Activated CD8-positive, alpha-beta memory T cell treated with anti-CD3 and anti-CD28 coated beads, Interleukin-2, amount 50 U/mL, for 24 hours (primary cell): ENCODE results near the gene RAB2B.
A peak's percentile ranks its signal among the peaks of the same experiment; 100 is the strongest.
"Not testable (repeated sequence)": the region's sequence is repeated elsewhere in the genome, so short reads cannot be mapped to it uniquely, and the experiment has no call there.

Experiments
- DNase-seq: peaks from one replicate; pipeline ENCODE4 v3.0.0-alpha.2; 2020; ENCODE audit errors: extremely low read depth

Gene RAB2B

DNA sequence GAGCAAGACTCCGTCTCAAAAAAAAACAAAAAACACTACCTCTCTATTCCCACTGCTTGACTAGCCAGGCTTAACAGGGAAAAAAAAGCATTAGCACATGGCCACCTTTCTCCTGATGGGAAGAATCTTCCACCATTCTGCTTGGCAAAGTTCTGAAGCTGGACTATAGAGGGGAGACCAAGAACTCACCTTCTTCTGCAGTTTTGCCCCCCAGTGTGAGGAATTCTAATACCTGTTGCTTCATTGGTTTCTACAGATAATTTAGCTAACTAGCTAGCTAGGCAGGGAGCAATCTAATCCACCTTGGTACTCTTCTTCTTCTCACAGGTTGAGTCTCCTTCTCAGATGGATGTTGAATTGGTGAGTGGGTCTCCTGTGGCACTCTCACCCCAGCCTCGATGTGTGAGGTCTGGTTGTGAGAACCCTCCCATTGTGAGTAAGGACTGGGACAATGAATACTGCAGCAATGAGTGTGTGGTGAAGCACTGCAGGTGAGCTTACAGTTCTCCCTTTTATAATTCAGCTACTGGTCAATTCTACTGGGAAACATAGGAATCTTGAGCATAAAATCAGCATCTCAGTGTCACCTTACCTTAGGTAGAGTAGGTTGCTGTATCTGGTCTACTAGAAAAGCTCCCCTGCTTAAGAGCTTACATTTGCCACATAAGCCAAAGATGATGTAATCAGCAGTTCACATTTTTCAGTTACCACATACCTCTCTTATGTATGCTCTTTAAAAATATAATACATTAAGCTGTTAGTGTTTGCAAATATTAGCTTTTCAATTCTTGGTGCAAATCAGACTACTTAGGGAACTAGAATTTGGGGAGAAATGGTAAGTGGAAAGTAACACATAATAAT lies 18.4 kb upstream of the RAB2B start:
- DNase-seq = no peak

DNA sequence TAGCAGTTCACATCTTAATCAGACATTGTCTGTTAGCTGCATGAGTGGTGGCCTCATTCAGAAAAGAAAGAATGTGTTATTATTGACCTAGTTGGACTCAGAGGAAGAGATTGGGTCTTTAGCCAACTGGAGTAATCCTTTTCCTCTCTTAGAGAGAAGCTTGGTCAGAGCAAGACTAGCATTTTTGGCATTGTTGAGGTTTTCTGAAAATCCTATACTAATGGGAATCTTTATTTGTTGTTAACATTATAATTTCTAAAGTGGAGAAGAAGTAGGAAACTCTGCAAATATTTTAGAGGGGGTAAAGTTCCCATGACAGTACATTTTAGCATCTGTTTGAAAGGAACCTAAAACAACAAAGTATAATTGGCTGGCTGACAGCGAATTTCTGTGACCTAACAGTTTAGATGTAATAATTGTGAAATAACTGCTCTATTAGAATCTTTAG lies 9.9 kb upstream of the RAB2B start:
- DNase-seq = no peak

DNA sequence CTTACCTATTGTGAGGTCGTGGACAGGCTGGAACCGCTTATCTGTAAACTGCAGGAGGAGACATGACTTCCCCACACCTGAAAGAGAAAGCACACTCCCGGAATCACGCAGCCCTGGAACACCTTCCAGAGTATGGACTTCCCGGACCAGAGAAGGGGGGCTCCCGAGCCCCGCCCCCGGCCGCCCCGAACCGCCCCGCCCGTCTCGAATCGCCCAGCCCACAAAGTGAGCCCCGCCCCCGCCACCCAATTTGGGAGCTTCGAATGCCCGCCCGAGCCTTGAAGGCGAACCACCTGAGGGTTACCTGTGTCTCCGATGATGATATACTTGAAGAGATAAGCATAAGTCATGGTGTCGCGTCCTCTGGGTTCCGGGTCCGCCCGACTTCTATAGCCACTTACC lies 235 bp downstream of the RAB2B start:
- no peak for DNase-seq

DNA sequence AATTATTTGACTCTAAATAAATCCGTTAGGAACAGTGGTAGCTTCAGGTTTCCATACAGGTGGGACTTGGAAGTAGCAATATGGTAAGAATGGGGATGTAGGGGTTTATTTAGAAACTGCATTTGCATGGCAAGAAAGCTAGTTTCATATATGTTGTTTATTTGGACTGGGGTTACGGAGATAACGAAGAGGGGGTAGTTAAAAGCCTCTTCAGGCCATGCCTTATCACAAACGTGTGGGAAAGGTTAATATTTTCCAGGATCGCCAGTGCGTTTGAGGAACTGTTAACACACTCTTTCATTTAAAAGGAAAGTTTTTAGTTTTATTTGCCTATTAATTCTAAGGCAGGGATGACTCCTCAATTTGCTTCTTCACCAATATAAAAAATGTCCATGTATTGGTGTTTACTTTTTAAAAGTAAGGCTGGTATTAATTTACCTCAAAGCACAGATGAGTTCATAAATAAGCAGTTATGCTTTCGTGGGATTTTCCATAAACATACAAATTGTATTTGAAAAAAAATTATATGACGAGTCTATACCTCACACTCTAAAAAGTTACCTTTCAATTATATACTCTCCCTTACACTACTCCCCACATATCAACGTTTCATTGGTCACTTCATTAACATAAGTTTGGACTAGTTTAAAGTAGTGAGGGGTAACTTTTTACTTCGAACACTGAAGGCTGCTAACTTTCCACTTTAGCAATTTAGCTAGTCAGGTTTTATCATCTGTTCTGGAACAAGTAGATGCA lies 814 bp downstream of the RAB2B start:
- no peak for DNase-seq

DNA sequence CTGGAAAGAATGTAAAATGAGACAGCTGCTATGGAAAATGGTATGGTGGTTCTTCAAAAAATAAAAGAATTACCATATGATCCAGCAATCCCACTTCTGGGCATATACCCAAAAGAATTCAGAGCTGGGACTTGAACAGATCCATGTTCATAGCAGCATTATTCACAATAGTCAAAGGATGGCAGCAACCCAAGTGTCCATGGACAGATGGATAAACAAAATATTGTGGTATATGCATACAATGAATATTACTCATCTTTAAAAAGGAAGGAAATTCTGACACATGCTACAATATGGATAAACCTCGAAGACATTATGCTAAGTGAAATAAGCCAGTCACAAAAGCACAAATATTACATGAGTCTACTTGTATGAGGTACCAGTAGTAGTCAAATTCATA lies 9.1 kb downstream of the RAB2B start:
- no peak for DNase-seq

DNA sequence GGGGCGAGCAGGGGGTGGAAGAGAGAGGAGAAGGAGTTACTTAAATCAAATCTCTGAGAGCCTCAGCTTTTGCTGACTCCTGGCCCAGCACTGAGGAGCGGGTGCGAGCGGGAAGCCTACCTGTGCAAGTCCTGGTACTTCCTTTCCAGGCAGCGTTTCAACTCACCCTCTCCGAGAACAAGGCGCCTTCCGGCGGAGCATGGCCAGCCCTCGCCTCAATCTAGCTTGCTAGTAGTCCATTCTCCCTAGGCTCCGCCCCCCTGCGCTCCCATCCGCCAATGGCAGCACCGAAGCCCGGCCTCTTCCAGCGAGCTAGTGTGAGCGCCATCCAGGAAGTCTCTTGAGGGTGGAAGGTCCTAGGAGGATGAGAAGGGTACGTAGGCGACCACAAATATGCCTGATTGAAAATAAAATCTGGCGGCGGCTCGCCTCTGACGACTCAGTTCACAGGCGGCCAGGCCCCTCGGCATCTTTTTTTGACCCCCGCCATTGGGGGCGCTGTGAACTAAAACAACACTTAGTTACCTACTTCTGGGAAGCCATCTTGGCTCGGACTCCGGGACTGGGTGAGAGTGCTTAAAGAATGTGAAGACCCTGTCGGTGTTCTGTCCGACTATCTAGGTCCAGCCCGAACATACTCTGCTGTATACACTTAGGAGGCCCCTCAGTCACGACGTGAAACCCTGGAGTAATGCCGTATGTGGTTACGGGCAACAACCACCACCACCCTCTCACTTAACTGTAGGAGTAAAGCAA lies 20.7 kb downstream of the RAB2B start, which contains the start of gene CHD8:
Gene CHD8, minus strand, starts transcription at position 212 of the 756 bp plus-strand sequence. CDS start 24,480 bp downstream, outside the sequence.
- peak; percentile 98 for DNase-seq

DNA sequence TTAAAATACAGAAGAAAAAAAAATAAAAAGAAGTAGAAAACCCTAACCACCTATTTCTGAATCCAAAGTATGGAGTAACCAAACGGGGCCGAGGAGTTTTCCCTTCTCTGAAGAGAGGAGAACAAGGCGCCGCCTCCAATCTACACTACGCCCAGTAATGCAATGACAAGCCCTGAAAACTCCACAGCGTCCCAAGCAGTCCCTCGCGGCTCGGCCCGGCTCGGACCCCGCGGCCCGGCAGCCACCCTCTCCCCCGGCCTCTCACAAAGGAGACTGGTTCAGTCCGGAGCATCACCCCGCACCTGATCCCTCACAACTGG lies 21.2 kb downstream of the RAB2B start:
- no peak for DNase-seq

DNA sequence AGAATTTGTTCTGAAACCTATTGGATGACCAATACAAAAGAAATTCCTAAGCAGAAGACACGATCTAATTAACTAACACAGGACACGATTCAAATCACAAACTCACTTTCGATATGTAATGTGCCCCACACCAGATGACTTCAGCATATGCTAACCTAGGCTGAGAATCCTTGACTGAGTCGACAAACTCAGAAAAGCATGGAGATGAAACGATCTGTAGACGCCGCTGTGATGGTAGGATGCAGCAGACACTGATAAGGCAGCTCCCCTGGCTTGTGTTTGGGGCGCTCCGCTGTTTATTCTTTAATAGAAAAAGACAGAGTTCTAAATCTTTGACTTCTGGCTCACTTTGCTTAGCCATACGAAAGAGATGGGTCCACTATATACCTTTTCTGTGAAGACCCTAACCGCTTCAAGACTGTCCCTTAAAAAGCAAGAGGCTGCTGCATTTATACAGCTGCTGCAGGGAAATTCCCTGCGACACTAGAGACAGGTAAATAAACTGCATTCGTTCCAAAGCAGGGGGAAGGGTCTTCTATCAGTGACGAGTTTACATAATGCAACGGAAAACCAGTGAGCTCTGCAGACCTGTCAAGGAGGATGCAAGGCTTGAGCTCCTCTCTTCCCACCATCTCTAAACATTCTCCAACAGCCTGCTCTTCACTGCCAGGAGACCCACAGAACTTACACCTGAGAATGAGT lies 21.8 kb downstream of the RAB2B start:
- no peak for DNase-seq

DNA sequence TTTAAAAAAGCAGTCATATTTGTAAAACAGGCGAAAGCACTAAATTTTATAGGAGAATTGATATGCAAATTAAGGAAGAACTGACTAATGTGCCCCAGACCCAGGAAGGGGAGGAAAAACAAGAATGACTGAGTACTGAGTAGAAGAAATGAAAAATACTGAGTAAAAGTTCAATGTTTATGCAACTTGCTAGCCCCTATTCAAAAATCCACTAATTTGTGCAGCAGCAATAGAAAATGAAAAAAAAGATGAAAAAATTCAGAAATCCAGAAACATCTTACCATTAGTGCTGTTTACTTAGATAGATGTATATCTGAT lies 26.9 kb downstream of the RAB2B start:
- no peak for DNase-seq

DNA sequence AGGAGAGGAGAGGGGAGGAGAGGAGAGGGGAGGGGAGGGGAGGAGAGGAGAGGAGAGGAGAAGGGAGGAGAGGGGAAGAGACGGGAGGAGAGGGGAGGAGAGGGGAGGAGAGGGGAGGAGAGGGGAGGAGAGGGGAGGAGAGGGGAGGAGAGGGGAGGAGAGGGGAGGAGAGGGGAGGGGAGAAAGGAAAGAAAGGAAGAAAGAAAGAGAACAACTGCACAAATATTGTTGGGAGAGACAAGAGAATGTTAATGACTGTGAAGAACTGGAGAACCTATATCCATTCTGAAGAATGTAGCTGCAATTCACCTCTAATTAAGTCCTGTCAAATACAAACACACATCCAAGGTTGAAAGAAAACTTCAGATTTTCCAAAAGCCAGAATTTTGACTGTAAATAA lies 34.1 kb downstream of the RAB2B start:
- not testable (repeated sequence) for DNase-seq

DNA sequence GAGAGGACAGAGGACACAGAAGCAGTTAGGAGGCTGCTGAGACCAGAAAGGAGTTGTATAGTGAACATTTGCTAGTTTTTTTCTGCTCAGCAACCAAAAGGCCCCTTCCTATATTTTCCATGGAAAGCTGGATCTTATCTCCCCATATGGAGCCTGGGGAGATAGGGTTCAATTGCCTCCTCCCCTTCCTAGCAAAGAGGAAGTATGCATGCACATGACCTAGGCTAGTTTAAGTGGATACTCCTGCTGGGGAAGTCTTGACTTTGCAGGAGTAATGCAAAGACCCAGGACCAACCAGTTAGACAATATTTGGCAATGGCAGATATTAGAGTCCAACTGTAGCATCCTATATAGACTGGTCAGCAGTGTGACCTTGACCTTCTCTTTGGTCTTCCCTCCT lies 35.9 kb downstream of the RAB2B start:
- no peak for DNase-seq

DNA sequence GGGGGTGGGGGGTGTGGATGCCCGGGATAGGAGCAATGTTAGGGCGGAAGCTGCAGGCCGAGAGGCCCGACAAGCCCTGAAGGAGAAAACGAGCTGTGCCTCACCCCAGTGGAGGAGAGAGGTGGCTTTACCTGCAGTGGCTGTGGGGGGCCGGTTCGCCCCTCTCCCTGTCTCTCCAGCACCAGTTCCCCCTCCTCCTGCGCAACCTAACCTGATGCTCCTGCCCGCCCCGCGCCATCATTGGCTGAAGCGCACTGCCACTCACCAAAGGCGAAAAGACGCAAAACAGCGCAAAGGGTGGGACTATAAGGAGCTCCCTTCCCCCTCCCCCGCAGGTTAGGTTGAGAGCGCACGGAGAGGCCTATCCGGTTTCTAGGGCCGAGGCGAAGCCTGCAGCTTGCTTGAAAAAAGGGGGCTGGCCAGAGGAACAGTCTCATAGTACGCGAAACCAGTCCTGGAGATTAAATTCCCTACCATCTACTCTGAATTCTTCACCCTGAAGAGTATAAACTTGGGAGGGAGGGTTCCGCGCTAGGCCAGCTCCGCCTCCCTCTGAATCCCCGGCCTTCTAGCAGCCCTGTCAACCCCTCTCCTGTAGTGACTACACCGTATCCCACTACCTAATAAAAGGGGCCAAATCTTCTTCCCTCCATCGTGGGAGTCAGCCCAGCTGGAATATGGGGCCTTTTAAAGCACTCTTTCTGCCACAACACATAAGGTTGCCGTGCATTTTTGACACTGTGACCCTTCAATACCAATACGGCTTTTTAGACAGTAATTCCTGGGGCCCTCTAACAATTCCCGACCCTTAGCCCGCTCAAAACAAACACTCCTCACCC lies 39.5 kb downstream of the RAB2B start:
- DNase-seq = peak; percentile 98

DNA sequence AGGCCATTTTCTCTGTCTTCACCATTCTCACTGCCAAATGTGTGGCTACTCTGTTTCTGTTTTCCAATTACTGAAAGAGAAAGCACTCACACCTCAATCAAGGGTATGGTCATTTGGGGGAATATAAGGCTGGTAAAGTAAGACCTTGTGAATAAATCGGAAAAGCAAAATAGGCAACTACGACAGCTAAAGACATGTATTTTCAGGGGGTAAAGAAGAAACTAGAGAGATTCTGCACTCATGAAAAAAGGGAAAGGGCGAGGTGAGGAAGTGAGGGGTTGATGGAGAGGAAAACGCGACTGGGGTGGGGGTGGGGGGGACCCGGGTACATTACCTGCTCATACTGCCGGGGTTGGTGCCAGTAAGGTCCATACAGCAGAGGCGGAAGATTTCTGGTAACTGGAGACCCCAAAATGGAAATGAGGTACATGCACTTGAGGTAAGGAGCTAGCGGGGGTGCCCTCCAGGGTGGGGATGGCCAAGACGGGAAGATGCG lies 40.1 kb downstream of the RAB2B start:
- DNase-seq = no peak

DNA sequence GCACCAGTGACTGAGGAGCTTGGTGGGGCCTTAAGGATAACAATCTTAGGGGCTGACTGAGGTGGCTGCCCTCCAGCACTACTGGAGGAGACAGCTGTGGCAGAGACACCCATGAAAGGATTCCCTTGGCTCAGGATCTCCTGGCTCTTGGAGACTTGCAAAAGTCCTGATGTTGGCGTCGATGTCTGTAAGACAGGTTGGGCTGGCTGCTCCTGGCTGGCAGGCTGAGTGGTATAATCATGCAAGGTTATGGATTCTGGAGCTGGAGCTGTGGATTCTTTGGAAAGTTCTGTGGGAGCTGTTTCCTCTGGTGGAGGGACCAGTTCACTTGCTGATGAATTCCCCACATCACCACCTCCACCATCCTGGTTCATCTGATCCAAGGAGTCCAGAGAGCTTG lies 45.6 kb downstream of the RAB2B start:
- no peak for DNase-seq

DNA sequence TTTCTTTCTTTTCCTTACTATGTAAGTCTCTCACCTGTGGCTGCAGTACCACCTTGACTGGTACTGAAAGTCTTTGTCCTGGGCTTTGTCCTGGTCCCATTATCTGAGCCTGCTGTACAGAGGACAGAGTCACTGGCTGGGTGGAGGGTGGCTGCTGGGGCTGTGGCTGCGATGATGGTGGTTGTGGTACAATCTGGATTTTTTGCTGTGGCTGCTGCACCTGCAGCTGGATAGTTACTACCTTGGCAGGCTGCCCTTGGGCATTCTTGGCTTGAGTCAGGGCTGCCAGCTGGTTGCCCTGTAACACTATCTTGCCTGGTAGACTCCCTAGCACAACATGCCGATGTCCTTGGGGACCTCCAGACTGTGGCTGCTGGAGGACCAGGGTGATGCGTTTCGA lies 47.8 kb downstream of the RAB2B start:
- no peak for DNase-seq

DNA sequence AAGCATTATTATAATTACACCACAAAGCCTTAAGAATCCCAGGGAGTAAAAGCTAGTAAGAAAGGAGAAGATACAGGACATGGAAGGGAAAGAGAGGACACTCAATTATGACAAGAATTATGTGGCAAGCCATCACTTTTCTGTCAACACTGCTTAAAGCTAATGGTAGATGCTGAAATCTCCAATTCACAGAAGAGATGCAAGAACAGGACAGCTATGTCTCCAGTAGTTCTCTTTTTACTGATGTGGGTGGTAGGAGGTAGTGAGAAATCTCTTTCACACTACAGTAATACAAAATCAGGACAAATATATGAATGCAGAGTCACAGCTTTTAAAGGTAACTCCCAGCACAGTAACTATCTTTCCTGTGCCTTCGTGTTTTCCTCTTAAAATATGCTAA lies 50.1 kb downstream of the RAB2B start:
- no peak for DNase-seq

DNA sequence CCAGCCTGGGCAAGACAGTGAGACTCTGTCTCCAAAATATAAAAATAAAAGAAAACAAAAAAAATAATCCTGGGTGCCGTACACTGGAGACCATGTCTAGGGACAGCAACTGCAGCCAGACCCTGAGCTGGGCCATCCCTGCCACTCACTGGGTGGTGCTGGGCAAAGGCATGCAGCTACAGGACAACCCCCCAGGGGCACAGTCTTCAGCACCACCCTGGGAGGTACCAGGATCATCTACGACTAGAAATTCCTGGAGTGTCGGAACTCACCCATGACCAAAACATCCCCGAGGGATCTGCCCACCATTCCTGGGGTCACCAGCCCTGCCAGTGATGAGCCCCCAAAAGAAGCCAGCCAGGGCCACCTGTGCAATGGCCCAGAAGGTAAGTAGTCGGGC lies 57.2 kb downstream of the RAB2B start:
- DNase-seq = no peak

DNA sequence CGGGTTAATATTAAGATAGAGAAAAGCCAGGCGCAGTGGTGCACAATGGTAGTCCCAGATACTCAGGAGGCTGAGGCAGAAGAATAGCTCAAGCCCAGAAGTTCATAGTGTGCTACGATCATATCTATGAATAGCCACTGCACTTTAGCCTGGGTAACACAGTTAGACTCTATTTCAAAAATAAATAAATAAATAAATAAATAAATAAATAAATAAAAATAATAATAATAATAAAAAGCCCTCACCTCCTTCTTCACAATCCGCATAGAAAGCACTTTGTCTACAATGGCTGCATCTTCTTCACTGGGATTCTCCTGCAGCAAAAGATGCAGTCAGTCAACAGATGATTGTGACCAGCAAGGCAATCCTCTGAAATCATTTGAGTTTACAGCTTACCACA lies 61.4 kb downstream of the RAB2B start:
- no peak for DNase-seq

DNA sequence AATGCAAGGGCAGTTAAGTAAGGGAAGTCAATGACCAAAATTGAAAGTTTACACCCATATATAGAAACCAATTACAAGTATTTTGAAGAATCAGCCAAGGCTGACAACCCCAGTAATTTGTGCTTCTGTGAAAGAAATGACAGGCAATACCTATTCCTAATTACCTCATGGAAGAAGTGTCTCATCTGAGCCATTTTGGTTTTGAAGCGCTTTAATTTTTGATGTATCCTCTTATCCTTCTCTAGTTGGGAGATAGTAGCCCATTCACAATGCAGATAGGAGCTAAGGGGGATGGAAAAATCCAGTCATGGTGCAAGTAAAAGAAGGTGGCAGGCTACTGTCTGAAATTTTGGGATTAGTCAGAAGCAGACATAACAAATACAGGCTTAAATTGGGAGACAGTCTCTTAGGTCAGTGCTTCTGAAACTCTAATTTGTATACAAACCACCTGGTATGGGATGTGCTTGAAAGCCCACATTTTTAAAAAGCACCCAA lies 62.6 kb downstream of the RAB2B start:
- no peak for DNase-seq
